Hepatocyte (in vitro differentiated cells): Measurements from ENCODE around the gene SDK1.

Experiments used
- CTCF ChIP-seq: fragments of 200-600 bp; sonication (generic); IDR thresholded peaks from 2 replicates; pipeline ENCODE4 v1.5.1; 2016; ENCODE audit warnings: antibody characterized with exemption, mild to moderate bottlenecking; ENCODE audit not compliant: poor library complexity
- EZH2phosphoT487 ChIP-seq: fragments of 200-600 bp; sonication (generic); IDR thresholded peaks from one replicate; pipeline ENCODE4 v1.6.1; 2018; ENCODE audit warnings: antibody characterized with exemption, mild to moderate bottlenecking, low read depth, moderate library complexity; ENCODE audit not compliant: unreplicated experiment, severe bottlenecking

- TF ChIP-seq CTCF (no peak), EZH2phosphoT487 (no peak)
Observed at GRCh38 chr7:3605222-3605621, 304.2 kb downstream of the SDK1 start.
